CD14-positive monocyte (primary cell): Measurements from ENCODE around the gene LACRT. TPM values are rescaled to one million over a fixed set of nuclear protein-coding genes. Genes with fewer than 3 reads are reported as not detected.

Source experiments
- DNase-seq, 3 donors: peaks; one replicate each; pipeline ENCODE4 v3.0.0-alpha.2; 2011 to 2022
- H2AFZ ChIP-seq: 2 replicates; pipeline ENCODE4 v1.6.0; 2012; ENCODE audit warnings: mild to moderate bottlenecking, low read depth, low read length, inconsistent platforms; ENCODE audit not compliant: insufficient read depth, poor library complexity, severe bottlenecking
- H3K27ac ChIP-seq, 2 donors: 1 replicate in 1 of 2; 2 replicates in 1 of 2; pipeline ENCODE4 v1.5.1; 2012 to 2013; ENCODE audit warnings: low read length in 2 of 2, control low read depth in 1 of 2, inconsistent platforms in 1 of 2, low read depth in 1 of 2, mild to moderate bottlenecking in 1 of 2
- H3K27me3 ChIP-seq, 2 donors: one replicate each; pipeline versions ENCODE4 v1.6.0 to v1.6.1; 2011 to 2013; ENCODE audit warnings: low read length in 2 of 2; ENCODE audit not compliant: control insufficient read depth in 2 of 2, insufficient read depth in 2 of 2
- H3K36me3 ChIP-seq, 2 donors: replicated peaks in 1 of 2; 1 replicate in 1 of 2; 2 replicates in 1 of 2; pipeline versions ENCODE4 v1.5.1 to v1.6.1; 2012 to 2013; ENCODE audit warnings: low read length in 2 of 2, control low read depth in 1 of 2, inconsistent platforms in 1 of 2, mild to moderate bottlenecking in 1 of 2; ENCODE audit not compliant: insufficient read depth in 2 of 2, control insufficient read depth in 1 of 2
- H3K4me1 ChIP-seq, 2 donors: 1 replicate in 1 of 2; 2 replicates in 1 of 2; pipeline versions ENCODE4 v1.5.1 to v1.6.1; 2012 to 2013; ENCODE audit warnings: low read length in 2 of 2, control low read depth in 1 of 2, inconsistent platforms in 1 of 2, mild to moderate bottlenecking in 1 of 2, moderate library complexity in 1 of 2; ENCODE audit not compliant: insufficient read depth in 2 of 2, control insufficient read depth in 1 of 2
- H3K4me2 ChIP-seq: replicated peaks from 2 replicates; pipeline ENCODE3; 2012; ENCODE audit warnings: low read length, moderate library complexity, mild to moderate bottlenecking; ENCODE audit not compliant: poor library complexity, severe bottlenecking; ENCODE audit errors: extremely low read depth
- H3K4me3 ChIP-seq, 3 experiments: fragments of 200-600 bp in 1 of 3; sonication (generic) in 1 of 3; replicated peaks in 1 of 3; 1 replicate in 2 of 3; 2 replicates in 1 of 3; pipeline ENCODE4 v1.5.1; 2011 to 2013; ENCODE audit warnings: low read length in 3 of 3, mild to moderate bottlenecking in 3 of 3, control low read depth in 2 of 3, low read depth in 2 of 3, inconsistent platforms in 1 of 3, moderate library complexity in 1 of 3
- H3K79me2 ChIP-seq: 2 replicates; pipeline ENCODE4 v1.6.0; 2012; ENCODE audit warnings: mild to moderate bottlenecking, control low read depth, inconsistent platforms, low read length, moderate library complexity; ENCODE audit not compliant: insufficient read depth
- H3K9ac ChIP-seq: 2 replicates; pipeline ENCODE4 v1.6.0; 2017; ENCODE audit warnings: low read length, mild to moderate bottlenecking; ENCODE audit not compliant: insufficient read depth, poor library complexity, severe bottlenecking
- H3K9me3 ChIP-seq, 2 donors: replicated peaks in 1 of 2; 1 replicate in 1 of 2; 2 replicates in 1 of 2; pipeline versions ENCODE4 v1.5.1 to v1.6.1; 2012 to 2013; ENCODE audit warnings: low read length in 2 of 2, control low read depth in 1 of 2; ENCODE audit not compliant: control insufficient read depth in 1 of 2, insufficient read depth in 1 of 2
- H4K20me1 ChIP-seq: 2 replicates; pipeline ENCODE4 v1.6.0; 2012; ENCODE audit warnings: mild to moderate bottlenecking, low read length, control low read depth, moderate library complexity; ENCODE audit not compliant: insufficient read depth
- H3K27ac Mint-ChIP-seq, 7 donors: one replicate each; pipeline ENCODE4 v1.8.0; 2020; ENCODE audit warnings: mild to moderate bottlenecking in 7 of 7, mixed read lengths in 7 of 7, moderate library complexity in 6 of 7, inconsistent platforms in 2 of 7
- H3K27me3 Mint-ChIP-seq, 3 donors: one replicate each; pipeline ENCODE4 v1.8.0; 2021 to 2022; ENCODE audit warnings: low read depth in 3 of 3, mild to moderate bottlenecking in 3 of 3, mixed read lengths in 3 of 3, moderate library complexity in 3 of 3, inconsistent platforms in 1 of 3
- H3K36me3 Mint-ChIP-seq, 2 donors: one replicate each; pipeline ENCODE4 v1.8.0; 2020; ENCODE audit warnings: mixed read lengths in 2 of 2, inconsistent platforms in 1 of 2, mild to moderate bottlenecking in 1 of 2
- H3K4me1 Mint-ChIP-seq: one replicate; pipeline ENCODE4 v1.8.0; 2020; ENCODE audit warnings: mild to moderate bottlenecking, mixed read lengths
- H3K4me3 Mint-ChIP-seq, 2 donors: one replicate each; pipeline ENCODE4 v1.8.0; 2020; ENCODE audit warnings: mild to moderate bottlenecking in 2 of 2, mixed read lengths in 2 of 2, moderate library complexity in 1 of 2
- H3K9me3 Mint-ChIP-seq, 7 donors: one replicate each; pipeline ENCODE4 v1.8.0; 2020 to 2022; ENCODE audit warnings: mixed read lengths in 7 of 7, mild to moderate bottlenecking in 6 of 7, moderate library complexity in 6 of 7, inconsistent platforms in 2 of 7
- CTCF ChIP-seq: fragments of 200-600 bp; IDR thresholded peaks from one replicate; pipeline ENCODE4 v1.8.0; 2022; ENCODE audit warnings: antibody characterized with exemption, mild to moderate bottlenecking
- WGBS: methylation state at CpG from one replicate; pipeline ENCODE4 v1.1.5; 2013; ENCODE audit warnings: missing lambda C conversion rate; ENCODE audit not compliant: insufficient coverage; 5-methylcytosine and 5-hydroxymethylcytosine counted together
- intact Hi-C, 2 donors: fragments of 100-400 bp; cut with micrococcal nuclease; formaldehyde crosslinking; loops; one replicate each; pipeline versions ENCODE4 v1.15.0 to v1.15.1; 2023
- polyA plus RNA-seq, 3 donors: library from polyadenylated mRNA; depleted of rRNA in 1 of 3; unstranded in 2 of 3; stranded (reverse) in 1 of 3; fragments of 300-500 nt in 2 of 3; fragments of >200 nt in 1 of 3; fragmentation: Illumina TruSeq in 2 of 3; gene quantifications; 1 replicate in 2 of 3; 2 replicates in 1 of 3; pipeline ENCODE4 v1.2.3, GENCODE V29; 2012 to 2021

LACRT gene
- polyA plus RNA-seq, 3 donors = not detected

DNA sequence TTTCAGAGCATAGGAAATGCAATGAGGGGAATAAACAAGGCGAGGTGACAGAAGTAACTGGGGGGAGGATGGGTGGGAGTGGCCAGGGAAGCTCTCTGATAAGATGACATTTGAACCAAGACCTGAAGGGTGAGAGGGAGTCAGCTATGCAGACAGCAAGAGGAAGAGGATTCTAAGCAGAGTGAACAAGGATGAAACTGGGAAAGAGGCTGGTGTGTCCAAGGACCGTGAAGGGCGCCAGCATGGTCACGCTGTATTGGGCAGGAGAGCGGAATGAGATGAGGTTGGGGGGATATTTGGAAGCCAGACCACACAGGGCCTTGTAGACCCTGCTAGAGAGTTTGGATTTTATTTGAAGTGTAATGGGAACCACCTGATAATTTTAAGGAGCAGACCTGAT is 35.7 kb downstream of the LACRT start:
- no peak for DNase-seq
- no peaks in the 10 kb centered on the region for H3K9me3 ChIP-seq
- Mint-ChIP-seq H3K4me3 (no peak overlapping the region), H3K27me3 (peaks cover 4 to 10% (median 8%) of the 10 kb centered on the region in 3 donors), H3K9me3 (no peaks in the 10 kb centered on the region), H3K4me1 (peaks cover 7% of the 10 kb centered on the region), H3K36me3 (no peaks in the 10 kb centered on the region), H3K27ac (no peak overlapping the region)
- no peak overlapping the region for H3K27ac ChIP-seq
- H3K36me3 ChIP-seq = no peaks in the 10 kb centered on the region
- H3K27me3 ChIP-seq = no peaks in the 10 kb centered on the region
- intact Hi-C loops = no loop called here
- H2AFZ ChIP-seq = no peak overlapping the region
- H3K4me3 ChIP-seq = no peak overlapping the region
- no peak overlapping the region for H3K4me2 ChIP-seq
- no peaks in the 10 kb centered on the region for H3K79me2 ChIP-seq
- no peaks in the 10 kb centered on the region for H4K20me1 ChIP-seq
- no peak for TF ChIP-seq CTCF
- no peak overlapping the region for H3K9ac ChIP-seq
- H3K4me1 ChIP-seq = no peaks in the 10 kb centered on the region
- 98% methylated on average over 5 of the region's 5 CpGs for WGBS

- intact Hi-C loops = no loop called here
- Histone ChIP-seq H2AFZ (no peak overlapping the region), H3K27me3 (no peaks in the 10 kb centered on the region), H3K9me3 (no peaks in the 10 kb centered on the region), H3K4me3 (no peak overlapping the region), H3K27ac (no peak overlapping the region), H3K4me2 (no peak overlapping the region), H3K9ac (no peak overlapping the region), H3K4me1 (no peaks in the 10 kb centered on the region), H3K36me3 (no peaks in the 10 kb centered on the region), H3K79me2 (no peaks in the 10 kb centered on the region), H4K20me1 (no peaks in the 10 kb centered on the region)
- DNase-seq = peak; percentile 31 to 46 (median 44)
- Mint-ChIP-seq H3K4me3 (no peak overlapping the region), H3K27ac (no peak overlapping the region), H3K4me1 (peaks cover 2% of the 10 kb centered on the region), H3K36me3 (no peaks in the 10 kb centered on the region), H3K9me3 (no peaks in the 10 kb centered on the region), H3K27me3 (peaks cover 8 to 19% (median 13%) of the 10 kb centered on the region in 3 donors)
- 34% methylated on average over 3 of the region's 3 CpGs for WGBS
- peak; percentile 86 for TF ChIP-seq CTCF
Observed at GRCh38 chr12:54596526-54596946, 38.2 kb downstream of the LACRT start.
